IPS DF 6.9 (cell line): ENCODE results near the gene FYCO1.

Experiments
- DNase-seq: peaks from one replicate; pipeline ENCODE4 v3.0.0-alpha.2; 2013; ENCODE audit warnings: low read depth, low spot score
- H3K27ac ChIP-seq: one replicate; pipeline ENCODE4 v1.5.1; 2013; ENCODE audit warnings: low read length, control low read depth
- H3K27me3 ChIP-seq: 2 replicates; pipeline ENCODE4 v1.6.1; 2013; ENCODE audit warnings: mild to moderate bottlenecking, low read length; ENCODE audit not compliant: control insufficient read depth, insufficient read depth
- H3K36me3 ChIP-seq: 2 replicates; pipeline ENCODE4 v1.6.1; 2013; ENCODE audit warnings: low read length; ENCODE audit not compliant: control insufficient read depth, insufficient read depth
- H3K4me1 ChIP-seq: 2 replicates; pipeline ENCODE4 v1.6.1; 2013; ENCODE audit warnings: low read length; ENCODE audit not compliant: control insufficient read depth, insufficient read depth
- H3K4me3 ChIP-seq: 2 replicates; pipeline ENCODE4 v1.5.1; 2013; ENCODE audit warnings: mild to moderate bottlenecking, low read length
- H3K9me3 ChIP-seq: 2 replicates; pipeline ENCODE4 v1.6.1; 2013; ENCODE audit warnings: low read length, inconsistent platforms; ENCODE audit not compliant: control insufficient read depth, insufficient read depth
- WGBS: extraction: QIAGEN DNeasy Blood & Tissue Kit; methylation state at CpG from one replicate; pipeline ENCODE4 v1.1.7; 2013; ENCODE audit warnings: mixed read lengths, missing lambda C conversion rate; ENCODE audit not compliant: insufficient read length, insufficient coverage; 5-methylcytosine and 5-hydroxymethylcytosine counted together

Gene FYCO1

GRCh38 chr3:45992133-45992729 is 3.4 kb downstream of the FYCO1 start:
- H3K4me3 ChIP-seq, result no peak overlapping the region
- peaks cover 6% of the 10 kb centered on the region for H3K4me1 ChIP-seq
- no peaks in the 10 kb centered on the region for H3K36me3 ChIP-seq
- H3K27me3 ChIP-seq, result no peaks in the 10 kb centered on the region
- WGBS, result no CpG with 5 or more reads among the region's 2 CpGs
- no peak overlapping the region for H3K27ac ChIP-seq
- H3K9me3 ChIP-seq, result no peaks in the 10 kb centered on the region
- DNase-seq, result no peak

- no peak overlapping the region for H3K4me3 ChIP-seq
- no peak overlapping the region for H3K27ac ChIP-seq
- no peaks in the 10 kb centered on the region for H3K9me3 ChIP-seq
- no peak for DNase-seq
- WGBS, result no CpG with 5 or more reads among the region's 6 CpGs
- no peaks in the 10 kb centered on the region for H3K27me3 ChIP-seq
- H3K36me3 ChIP-seq, result no peaks in the 10 kb centered on the region
- peaks cover 6% of the 10 kb centered on the region for H3K4me1 ChIP-seq
Observed at GRCh38 chr3:45991341-45991740, 4.3 kb downstream of the FYCO1 start.

- Histone ChIP-seq H3K9me3 (no peaks in the 10 kb centered on the region), H3K36me3 (no peaks in the 10 kb centered on the region), H3K4me1 (peaks cover 6% of the 10 kb centered on the region), H3K27me3 (no peaks in the 10 kb centered on the region), H3K4me3 (no peak overlapping the region), H3K27ac (no peak overlapping the region)
- DNase-seq, result no peak
- no CpG with 5 or more reads among the region's 3 CpGs for WGBS
Observed at GRCh38 chr3:45990181-45990580, 5.4 kb downstream of the FYCO1 start.

GRCh38 chr3:45988804-45989203 is 6.8 kb downstream of the FYCO1 start:
- WGBS, result no CpG with 5 or more reads among the region's 2 CpGs
- Histone ChIP-seq H3K27ac (no peak overlapping the region), H3K9me3 (no peaks in the 10 kb centered on the region), H3K4me1 (peaks cover 4% of the 10 kb centered on the region), H3K4me3 (no peak overlapping the region), H3K36me3 (peaks cover 7% of the 10 kb centered on the region), H3K27me3 (no peaks in the 10 kb centered on the region)
- DNase-seq, result no peak

GRCh38 chr3:45988362-45988761 is 7.3 kb downstream of the FYCO1 start:
- H3K4me3 ChIP-seq, result no peak overlapping the region
- no peaks in the 10 kb centered on the region for H3K27me3 ChIP-seq
- no peaks in the 10 kb centered on the region for H3K9me3 ChIP-seq
- DNase-seq, result no peak
- peaks cover 3% of the 10 kb centered on the region for H3K4me1 ChIP-seq
- WGBS, result no CpG with 5 or more reads among the region's 4 CpGs
- H3K36me3 ChIP-seq, result peaks cover 7% of the 10 kb centered on the region
- H3K27ac ChIP-seq, result no peak overlapping the region

GRCh38 chr3:45987368-45988291 is 8.0 kb downstream of the FYCO1 start:
- H3K27ac ChIP-seq, result no peak overlapping the region

GRCh38 chr3:45986303-45986982 is 9.2 kb downstream of the FYCO1 start:
- H3K36me3 ChIP-seq, result peaks cover 13% of the 10 kb centered on the region
- no peaks in the 10 kb centered on the region for H3K27me3 ChIP-seq
- H3K4me1 ChIP-seq, result peaks cover 3% of the 10 kb centered on the region; the same call in 1 of the 2 replicates
- WGBS, result no CpG with 5 or more reads among the region's 5 CpGs
- no peaks in the 10 kb centered on the region for H3K9me3 ChIP-seq
- no peak overlapping the region for H3K27ac ChIP-seq
- no peak overlapping the region for H3K4me3 ChIP-seq
- DNase-seq, result no peak

More at GRCh38 chr3:45987368-45988291, 8.0 kb downstream of the FYCO1 start:
- H3K27me3 ChIP-seq, result no peaks in the 10 kb centered on the region
- WGBS, result no CpG with 5 or more reads among the region's 8 CpGs
- no peaks in the 10 kb centered on the region for H3K9me3 ChIP-seq
- peaks cover 11% of the 10 kb centered on the region for H3K36me3 ChIP-seq
- H3K4me1 ChIP-seq, result peaks cover 3% of the 10 kb centered on the region
- no peak overlapping the region for H3K4me3 ChIP-seq
- DNase-seq, result no peak

GRCh38 chr3:45985532-45986302 is 9.9 kb downstream of the FYCO1 start:
- no peak overlapping the region for H3K4me3 ChIP-seq
- peaks cover 13% of the 10 kb centered on the region for H3K36me3 ChIP-seq
- H3K4me1 ChIP-seq, result 0 out of 2 replicates have a peak, but pooled peaks cover 3% of the 10 kb centered on the region
- H3K27ac ChIP-seq, result no peak overlapping the region
- no peak for DNase-seq
- H3K27me3 ChIP-seq, result no peaks in the 10 kb centered on the region
- no peaks in the 10 kb centered on the region for H3K9me3 ChIP-seq
- WGBS, result no CpG with 5 or more reads among the region's 13 CpGs

- no peaks in the 10 kb centered on the region for H3K9me3 ChIP-seq
- H3K4me1 ChIP-seq, result 0 out of 2 replicates have a peak, but pooled peaks cover 3% of the 10 kb centered on the region
- DNase-seq, result no peak
- no peaks in the 10 kb centered on the region for H3K27me3 ChIP-seq
- H3K36me3 ChIP-seq, result peaks cover 14% of the 10 kb centered on the region
- H3K27ac ChIP-seq, result no peak overlapping the region
- H3K4me3 ChIP-seq, result no peak overlapping the region
- WGBS, result no CpG with 5 or more reads among the region's 8 CpGs
Observed at GRCh38 chr3:45984331-45985312, 11.0 kb downstream of the FYCO1 start.
